HG02763 (cell line): ENCODE data around the gene COA7.
A peak's percentile ranks its signal among the peaks of the same experiment; 100 is the strongest.

ENCODE experiments used
- ATAC-seq: cut with Tn5 transposase; IDR thresholded peaks from one replicate; pipeline ENCODE4 v1.9.1; 2021; ENCODE audit warnings: mild to moderate bottlenecking, moderate library complexity; ENCODE audit not compliant: unreplicated experiment

The COA7 gene

GRCh38 chr1:52641307-52641706, 56.8 kb downstream of the COA7 start:
- no peak for ATAC-seq

GRCh38 chr1:52640697-52641096, 57.5 kb downstream of the COA7 start:
- no peak for ATAC-seq

GRCh38 chr1:52637946-52638345, 60.2 kb downstream of the COA7 start:
- no peak for ATAC-seq

- peak; percentile 71 for ATAC-seq
These were observed 61.1 kb downstream of the COA7 start for GRCh38 chr1:52636721-52637695.

- no peak for ATAC-seq
These were observed 62.6 kb downstream of the COA7 start for GRCh38 chr1:52635321-52636089.
